ENCODE results near the gene PKN1. TPM values are rescaled to one million over a fixed set of nuclear protein-coding genes. Genes with fewer than 3 reads are reported as not detected.

The PKN1 gene
- total and polyA plus RNA-seq, 9 of the 15 experiments (the other 6 are each of a cell fraction or from before 2014, with no cell fraction given), result 0.30 to 228 (median 77.5) TPM

GRCh38 chr19:14434543-14435319 lies 1.6 kb downstream of the PKN1 start (continued):
- no peak for TF ChIP-seq YBX1 (IDR thresholded peaks at IDR 0.05)
- TF ChIP-seq HDGF (IDR thresholded peaks at IDR 0.05), result peak; percentile 35; the same call in 1 of the 2 replicates
- no peak for TF ChIP-seq NCOA4 (IDR thresholded peaks at IDR 0.05; ENCODE audit: partially characterized antibody)
- no peak for TF ChIP-seq RAD21 (CRISPR knock-in tag; conservative IDR thresholded peaks at IDR 0.05 in 1 of 2, IDR thresholded peaks at IDR 0.05 in 1 of 2)
- TF ChIP-seq ZBTB34 (CRISPR knock-in tag; IDR thresholded peaks at IDR 0.05), result no peak
- 0 out of 2 replicates have a peak, but pooled peaks have one; percentile 41 for TF ChIP-seq CREB3L1 (IDR thresholded peaks at IDR 0.05; ENCODE audit: borderline replicate concordance, low read depth)
- 0 out of 2 replicates have a peak, but pooled peaks have one; percentile 50 for TF ChIP-seq GABPB1 (CRISPR knock-in tag; IDR thresholded peaks at IDR 0.05)
- peak in 1 of 2 experiments; percentile 59; a peak in 1 of 3 replicates for TF ChIP-seq CBX3 (IDR thresholded peaks at IDR 0.05; ENCODE audit: borderline replicate concordance in 1 of 2, low read length in 2 of 2)
- TF ChIP-seq CREM (IDR thresholded peaks at IDR 0.05; ENCODE audit: low read depth), result peak; percentile 41; the same call in 1 of the 2 replicates
- peak in 1 of 3 experiments; percentile 33; a peak in 1 of 6 replicates for TF ChIP-seq ZBTB11 (CRISPR knock-in tag; IDR thresholded peaks at IDR 0.05)
- TF ChIP-seq ZNF408 (CRISPR knock-in tag; IDR thresholded peaks at IDR 0.05; ENCODE audit: low read depth), result no peak
- no peak for TF ChIP-seq TAF15 (IDR thresholded peaks at IDR 0.05; ENCODE audit: low read depth, low read length)
- peak; percentile 46 for TF ChIP-seq NCOR1 (IDR thresholded peaks at IDR 0.05)
- peak; percentile 33; the same call in 1 of the 2 replicates for TF ChIP-seq MAX (CRISPR knock-in tag; IDR thresholded peaks at IDR 0.05)
- peak; percentile 28 for TF ChIP-seq RBBP5 (IDR thresholded peaks at IDR 0.05; ENCODE audit: borderline replicate concordance, insufficient read depth, low read length, poor library complexity, severe bottlenecking)
- TF ChIP-seq ZBTB43 (CRISPR knock-in tag; IDR thresholded peaks at IDR 0.05), result no peak
- TF ChIP-seq PHB2 (IDR thresholded peaks at IDR 0.05; ENCODE audit: low read depth), result no peak
